K562 (cell line): Measurements from ENCODE around the gene EYA2. TPM values are rescaled to one million over a fixed set of nuclear protein-coding genes. Genes with fewer than 3 reads are reported as not detected.

ENCODE experiments used
- ATAC-seq: fragments of 200-7000 bp; cut with Tn5 transposase; 3 replicates; pipeline ENCODE4 v1.9.1; 2020; ENCODE audit warnings: moderate library complexity
- BruUV-seq: library from RNA; stranded (reverse); fragments of 400-500 nt; replicated peaks from 2 replicates; lab custom pipeline; 2021; lab: Mats Ljungman, UMichigan
- CTCF ChIA-PET: fragments of 300-600 bp; formaldehyde crosslinking; extraction: SDS; loops from one replicate; lab custom pipeline; 2021; ENCODE audit warnings: low intra/inter-chr PET ratio; lab: Yijun Ruan, JAX
- POLR2A ChIA-PET: fragments of 300-600, 350-650 bp; sonication (Branson Sonifier 250); formaldehyde crosslinking; extraction: SDS; loops from one replicate; lab custom pipeline; 2021; ENCODE audit warnings: antibody characterized with exemption, inconsistent platforms; lab: Yijun Ruan, JAX
- DNase-seq, 4 experiments: peaks; one replicate each; pipeline versions ENCODE4 v3.0.0 to v3.0.0-alpha.2; 2011 to 2018; ENCODE audit warnings: low spot score in 3 of 4, mixed read lengths in 3 of 4; ENCODE audit errors: extremely low read depth in 1 of 4
- FAIRE-seq: peaks from 2 replicates; lab custom pipeline; 2011; peaks lifted over from hg19 to GRCh38; lab: Jason Lieb, UNC
- H2AFZ ChIP-seq: 2 replicates; pipeline ENCODE4 v1.6.0; 2011; ENCODE audit warnings: low read depth, low read length, control low read depth, inconsistent platforms
- H3K27ac ChIP-seq: fragments of 200-600 bp; 3 replicates; pipeline ENCODE4 v1.8.0; 2011; ENCODE audit warnings: low read depth, mild to moderate bottlenecking, control low read depth, inconsistent platforms, low read length, moderate library complexity, mixed read lengths; ENCODE audit errors: extremely low read depth
- H3K27me3 ChIP-seq, 2 experiments: fragments of 300-600 bp in 1 of 2; 2 replicates in 1 of 2; 3 replicates in 1 of 2; pipeline versions ENCODE4 v1.6.0 to v1.8.0; 2011; ENCODE audit warnings: inconsistent platforms in 2 of 2, low read length in 2 of 2, mild to moderate bottlenecking in 1 of 2, mixed read lengths in 1 of 2, moderate library complexity in 1 of 2; ENCODE audit not compliant: control insufficient read depth in 2 of 2, insufficient read depth in 2 of 2
- H3K36me3 ChIP-seq: fragments of 300-600 bp; 3 replicates; pipeline ENCODE4 v1.8.0; 2011; ENCODE audit warnings: mild to moderate bottlenecking, low read length, inconsistent platforms; ENCODE audit not compliant: control insufficient read depth, insufficient read depth
- H3K4me1 ChIP-seq, 2 experiments: fragments of 200-600 bp in 1 of 2; replicated peaks in 1 of 2; 2 replicates in 1 of 2; 3 replicates in 1 of 2; pipeline versions ENCODE4 v1.5.1 to v1.8.0; 2011; ENCODE audit warnings: inconsistent platforms in 2 of 2, low read length in 2 of 2, mild to moderate bottlenecking in 1 of 2, mixed read lengths in 1 of 2, moderate library complexity in 1 of 2; ENCODE audit not compliant: control insufficient read depth in 2 of 2, insufficient read depth in 2 of 2
- H3K4me2 ChIP-seq: 2 replicates; pipeline ENCODE4 v1.6.1; 2011; ENCODE audit warnings: low read length, control low read depth, inconsistent platforms, mixed read lengths; ENCODE audit not compliant: insufficient read depth
- H3K4me3 ChIP-seq: fragments of 200-600 bp; sonication (generic), shearing (Covaris generic); 2 replicates; pipeline ENCODE4 v1.5.1; 2016; ENCODE audit warnings: control low read depth, inconsistent platforms
- H3K79me2 ChIP-seq: fragments of 200-600 bp; 3 replicates; pipeline ENCODE4 v1.8.0; 2011; ENCODE audit warnings: low read length, inconsistent platforms; ENCODE audit not compliant: control insufficient read depth, insufficient read depth
- H3K9ac ChIP-seq, 2 experiments: 2 replicates each; pipeline versions ENCODE4 v1.6.0 to v1.6.1; 2011; ENCODE audit warnings: low read depth in 2 of 2, low read length in 2 of 2, control low read depth in 1 of 2, inconsistent platforms in 1 of 2, mild to moderate bottlenecking in 1 of 2, mixed read lengths in 1 of 2; ENCODE audit not compliant: insufficient read depth in 1 of 2
- H3K9me1 ChIP-seq: one replicate; pipeline ENCODE4 v1.6.0; 2011; ENCODE audit warnings: inconsistent platforms, mild to moderate bottlenecking, low read length, moderate library complexity; ENCODE audit not compliant: control insufficient read depth, insufficient read depth
- H3K9me3 ChIP-seq: replicated peaks from 2 replicates; pipeline ENCODE4 v1.5.1; 2011; ENCODE audit warnings: low read depth, low read length, inconsistent platforms; ENCODE audit not compliant: control insufficient read depth, insufficient read depth
- H4K20me1 ChIP-seq: replicated peaks from 2 replicates; pipeline ENCODE4 v1.6.1; 2011; ENCODE audit warnings: low read length, inconsistent platforms, mixed read lengths; ENCODE audit not compliant: control insufficient read depth, insufficient read depth
- EWSR1 ChIP-seq: fragments of 450-650 bp; IDR thresholded peaks from 2 replicates; pipeline ENCODE4 v1.6.1; 2018; ENCODE audit warnings: borderline replicate concordance, mild to moderate bottlenecking, low read depth, moderate library complexity; ENCODE audit not compliant: partially characterized antibody
- SMAD2 ChIP-seq: fragments of 150-350 bp; IDR thresholded peaks from 2 replicates; pipeline ENCODE4 v1.6.1; 2014; ENCODE audit warnings: low read depth, mild to moderate bottlenecking, low read length
- WGBS: fragments of 100-300 bp; shearing (Covaris generic); methylation state at CpG from one replicate; pipeline ENCODE4 v1.1.6; 2016; ENCODE audit warnings: low coverage, mixed read lengths; ENCODE audit not compliant: insufficient coverage; ENCODE audit errors: missing lambda C conversion rate; 5-methylcytosine and 5-hydroxymethylcytosine counted together
- in situ Hi-C: fragments of 300-500 bp; cut with MboI; formaldehyde crosslinking; loops from 4 replicates; pipeline ENCODE4 v1.15.0; 2018; ENCODE audit warnings: inconsistent platforms, mixed read lengths
- intact Hi-C: fragments of 100-400 bp; cut with micrococcal nuclease; formaldehyde crosslinking; loops from 2 replicates; pipeline ENCODE4 v1.14.2; 2022
- polyA plus RNA-seq, 8 experiments: library from polyadenylated mRNA; depleted of rRNA in 4 of 8; stranded (reverse) in 5 of 8; unstranded in 3 of 8; fragments of >200 nt; fragmentation: Nextera tagmentation in 2 of 8; fragmentation: Illumina TruSeq in 1 of 8; extraction: Ambion mirVana in 2 of 8; extraction: Trizol in 1 of 8; gene quantifications; 2 replicates each; pipeline versions ENCODE4 v1.2.1 to v1.2.3, GENCODE V29; 2011 to 2014; ENCODE audit warnings: inconsistent platforms in 1 of 8, missing spikeins in 1 of 8
- total RNA-seq, 7 experiments: library from RNA; depleted of rRNA in 6 of 7; stranded (reverse); fragments of >200 nt in 6 of 7; fragmentation: Illumina TruSeq in 2 of 7; extraction: Trizol in 2 of 7; gene quantifications; 2 replicates each; pipeline versions ENCODE4 v1.2.1 to v1.2.3, GENCODE V29; 2011 to 2021; ENCODE audit warnings: low replicate concordance in 1 of 7
- TF ChIP-seq, protein P1 (sequence below), 3 experiments: fragments of 200-800 bp in 1 of 3; fragments of 250-450 bp in 1 of 3; fragments of 450-650 bp in 1 of 3; sonication (Bioruptor Pico) in 1 of 3; sonication (Bioruptor generic) in 1 of 3; formaldehyde crosslinking in 1 of 3; IDR thresholded peaks; 2 replicates each; pipeline versions ENCODE4 v1.6.1 to v1.8.0; 2016 to 2022; ENCODE audit warnings: mild to moderate bottlenecking in 2 of 3, missing genetic modification characterization in 2 of 3, missing compliant biosample characterization in 1 of 3, moderate library complexity in 1 of 3

EYA2 gene
- total and polyA plus RNA-seq, 9 of the 15 experiments (the other 6 are each of a cell fraction or from before 2014, with no cell fraction given) = 0.03 TPM; not detected in 8

DNA sequence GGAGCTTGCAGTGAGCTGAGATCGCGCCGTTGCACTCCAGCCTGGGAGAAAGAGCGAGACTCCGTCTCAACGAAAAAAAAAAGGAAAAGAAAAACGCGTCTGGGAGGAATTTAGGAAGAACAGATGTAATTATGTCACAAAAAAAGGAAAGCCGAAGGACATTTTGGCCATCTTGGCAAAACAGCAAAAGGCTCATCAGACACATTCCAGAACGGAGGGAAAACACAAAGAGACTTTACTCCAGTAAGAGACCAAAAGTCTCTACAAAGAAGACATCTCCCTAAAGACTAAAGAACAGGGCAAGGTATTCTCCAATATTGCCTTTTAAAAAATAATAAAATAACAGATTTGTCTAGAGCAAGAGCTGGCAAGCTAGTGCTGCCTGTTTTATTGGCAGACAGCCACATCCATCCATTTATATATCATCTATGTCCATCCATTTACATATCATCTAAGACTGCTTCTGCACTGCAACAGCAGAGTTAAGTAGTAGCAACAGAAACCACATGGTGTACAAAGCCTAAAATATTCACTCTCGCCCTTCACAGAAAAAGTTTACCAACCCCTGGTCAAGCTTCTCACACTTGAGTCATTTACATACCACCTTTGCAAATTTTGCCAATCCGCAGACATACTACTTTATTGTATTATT, 328.0 kb downstream of the EYA2 start:
- H3K79me2 ChIP-seq = peaks cover 66% of the 10 kb centered on the region
- POLR2A ChIA-PET = interaction anchor here (1.1 to 2.1 kb wide), 2 partner anchors 11 to 15 kb away, joined by 3 to 4 read pairs; no protein-coding TSS in a partner anchor
- no peaks in the 10 kb centered on the region for H3K9me3 ChIP-seq
- H3K4me3 ChIP-seq = no peak overlapping the region
- H3K4me2 ChIP-seq = no peak overlapping the region
- no peak overlapping the region for H2AFZ ChIP-seq
- BruUV-seq = no TSS peak
- peaks cover 0 to 4% of the 10 kb centered on the region in 2 experiments; a peak in 2 of 5 replicates for H3K4me1 ChIP-seq
- intact Hi-C loops (no loop called here), in situ Hi-C loops (no loop called here)
- peak; percentile 36 for TF ChIP-seq EWSR1
- TF ChIP-seq, protein P1, sequence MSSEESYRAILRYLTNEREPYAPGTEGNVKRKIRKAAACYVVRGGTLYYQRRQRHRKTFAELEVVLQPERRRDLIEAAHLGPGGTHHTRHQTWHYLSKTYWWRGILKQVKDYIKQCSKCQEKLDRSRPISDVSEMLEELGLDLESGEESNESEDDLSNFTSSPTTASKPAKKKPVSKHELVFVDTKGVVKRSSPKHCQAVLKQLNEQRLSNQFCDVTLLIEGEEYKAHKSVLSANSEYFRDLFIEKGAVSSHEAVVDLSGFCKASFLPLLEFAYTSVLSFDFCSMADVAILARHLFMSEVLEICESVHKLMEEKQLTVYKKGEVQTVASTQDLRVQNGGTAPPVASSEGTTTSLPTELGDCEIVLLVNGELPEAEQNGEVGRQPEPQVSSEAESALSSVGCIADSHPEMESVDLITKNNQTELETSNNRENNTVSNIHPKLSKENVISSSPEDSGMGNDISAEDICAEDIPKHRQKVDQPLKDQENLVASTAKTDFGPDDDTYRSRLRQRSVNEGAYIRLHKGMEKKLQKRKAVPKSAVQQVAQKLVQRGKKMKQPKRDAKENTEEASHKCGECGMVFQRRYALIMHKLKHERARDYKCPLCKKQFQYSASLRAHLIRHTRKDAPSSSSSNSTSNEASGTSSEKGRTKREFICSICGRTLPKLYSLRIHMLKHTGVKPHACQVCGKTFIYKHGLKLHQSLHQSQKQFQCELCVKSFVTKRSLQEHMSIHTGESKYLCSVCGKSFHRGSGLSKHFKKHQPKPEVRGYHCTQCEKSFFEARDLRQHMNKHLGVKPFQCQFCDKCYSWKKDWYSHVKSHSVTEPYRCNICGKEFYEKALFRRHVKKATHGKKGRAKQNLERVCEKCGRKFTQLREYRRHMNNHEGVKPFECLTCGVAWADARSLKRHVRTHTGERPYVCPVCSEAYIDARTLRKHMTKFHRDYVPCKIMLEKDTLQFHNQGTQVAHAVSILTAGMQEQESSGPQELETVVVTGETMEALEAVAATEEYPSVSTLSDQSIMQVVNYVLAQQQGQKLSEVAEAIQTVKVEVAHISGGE (CRISPR knock-in tag; IDR thresholded peaks at IDR 0.05) = peak in 1 of 3 experiments; percentile 69; a peak in 2 of 6 replicates
- TF ChIP-seq SMAD2 = no peak
- CTCF ChIA-PET = no interaction called here
- H3K27me3 ChIP-seq = no peaks in the 10 kb centered on the region; a peak in 1 of 5 replicates
- no peak overlapping the region for H3K27ac ChIP-seq
- no peak for ATAC-seq
- no peaks in the 10 kb centered on the region for H3K9me1 ChIP-seq
- H4K20me1 ChIP-seq = peaks cover 13% of the 10 kb centered on the region; the same call in 1 of the 2 replicates
- no peak for DNase-seq
- peaks cover 94% of the 10 kb centered on the region for H3K36me3 ChIP-seq
- FAIRE-seq = no peak
- no peak overlapping the region for H3K9ac ChIP-seq
- 95% methylated on average over 9 of the region's 12 CpGs for WGBS
